Measurements from ENCODE around the gene GABRG3.

The GABRG3 gene

DNA sequence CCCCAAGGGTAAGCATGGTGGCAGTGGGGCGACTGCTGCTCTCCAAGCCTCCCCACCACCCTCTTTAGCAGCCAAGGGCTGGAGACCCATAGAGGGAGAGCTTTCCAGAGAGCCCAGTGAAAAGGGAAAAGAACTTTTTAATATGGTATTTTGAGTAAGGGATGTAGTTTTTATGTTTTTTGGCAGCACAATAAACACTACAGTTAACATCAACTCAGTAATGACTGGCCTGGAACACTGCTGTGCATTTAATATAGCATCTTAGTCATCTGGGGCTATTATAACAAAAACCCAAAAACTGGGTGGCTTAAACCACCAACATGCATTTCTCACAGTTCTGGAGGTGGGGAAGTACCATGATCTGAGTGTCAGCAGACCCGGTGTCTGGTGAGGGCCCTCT is 495.8 kb downstream of the GABRG3 start:
- no peak for DNase-seq (ENCODE audit: low read depth)

DNA sequence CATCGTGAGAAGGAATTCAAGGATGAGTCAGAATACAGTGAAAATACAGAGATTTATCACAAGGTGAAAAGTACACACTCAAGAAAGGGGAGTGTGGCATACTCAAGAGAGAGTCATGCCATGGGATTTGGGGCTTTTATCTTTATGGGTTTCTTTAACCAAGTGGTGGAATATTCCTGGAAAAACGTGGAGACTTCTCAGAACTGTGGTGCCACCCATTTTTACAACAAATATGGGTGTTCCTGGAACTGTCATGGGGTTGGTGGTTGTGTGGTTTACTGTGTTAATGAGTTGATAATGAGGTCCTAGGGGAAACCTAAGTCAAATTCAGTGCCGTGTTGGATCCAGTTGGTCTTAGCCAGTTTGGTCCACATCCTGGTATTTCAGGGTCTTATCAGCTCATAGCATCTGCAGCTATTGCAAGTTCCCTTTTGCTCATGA is 497.2 kb downstream of the GABRG3 start:
- no peak for DNase-seq (ENCODE audit: low read depth)

DNA sequence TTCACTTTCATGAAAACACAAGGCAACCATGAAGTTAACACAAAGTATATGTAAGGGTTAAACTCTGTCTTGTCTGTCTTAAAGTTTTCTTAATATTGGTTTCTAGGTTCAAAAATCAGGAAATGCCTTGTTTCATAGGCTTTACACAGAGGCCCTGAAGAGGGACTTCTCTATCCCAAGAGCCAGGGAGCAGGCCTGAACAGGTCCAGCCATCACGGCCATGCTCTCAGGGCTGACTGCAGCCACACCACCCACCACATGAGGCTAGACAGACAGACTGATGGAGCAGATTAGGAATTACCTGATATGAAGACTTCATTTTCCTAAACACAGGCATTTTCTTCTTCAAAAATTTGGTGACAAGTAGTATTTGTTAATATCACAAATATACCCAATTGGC is 502.9 kb downstream of the GABRG3 start:
- DNase-seq (ENCODE audit: low read depth): no peak

DNA sequence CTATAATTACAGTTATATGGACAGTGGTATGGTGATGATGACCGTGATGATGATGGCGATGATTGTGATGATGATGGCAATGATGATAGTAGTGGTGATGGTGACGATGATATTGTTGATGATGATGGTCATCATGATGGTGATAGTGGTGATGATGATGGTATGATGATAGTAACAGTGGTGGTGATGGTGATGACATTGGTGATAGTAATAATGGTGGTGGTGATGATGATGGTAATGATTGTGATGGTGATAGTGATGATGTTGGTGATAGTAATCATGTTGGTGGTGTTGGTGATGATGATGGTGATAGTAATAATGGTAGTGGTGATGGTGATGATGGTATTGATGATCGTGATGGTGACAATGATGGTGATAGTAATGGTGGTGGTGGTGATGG is 504.4 kb downstream of the GABRG3 start:
- DNase-seq (ENCODE audit: low read depth): no peak

DNA sequence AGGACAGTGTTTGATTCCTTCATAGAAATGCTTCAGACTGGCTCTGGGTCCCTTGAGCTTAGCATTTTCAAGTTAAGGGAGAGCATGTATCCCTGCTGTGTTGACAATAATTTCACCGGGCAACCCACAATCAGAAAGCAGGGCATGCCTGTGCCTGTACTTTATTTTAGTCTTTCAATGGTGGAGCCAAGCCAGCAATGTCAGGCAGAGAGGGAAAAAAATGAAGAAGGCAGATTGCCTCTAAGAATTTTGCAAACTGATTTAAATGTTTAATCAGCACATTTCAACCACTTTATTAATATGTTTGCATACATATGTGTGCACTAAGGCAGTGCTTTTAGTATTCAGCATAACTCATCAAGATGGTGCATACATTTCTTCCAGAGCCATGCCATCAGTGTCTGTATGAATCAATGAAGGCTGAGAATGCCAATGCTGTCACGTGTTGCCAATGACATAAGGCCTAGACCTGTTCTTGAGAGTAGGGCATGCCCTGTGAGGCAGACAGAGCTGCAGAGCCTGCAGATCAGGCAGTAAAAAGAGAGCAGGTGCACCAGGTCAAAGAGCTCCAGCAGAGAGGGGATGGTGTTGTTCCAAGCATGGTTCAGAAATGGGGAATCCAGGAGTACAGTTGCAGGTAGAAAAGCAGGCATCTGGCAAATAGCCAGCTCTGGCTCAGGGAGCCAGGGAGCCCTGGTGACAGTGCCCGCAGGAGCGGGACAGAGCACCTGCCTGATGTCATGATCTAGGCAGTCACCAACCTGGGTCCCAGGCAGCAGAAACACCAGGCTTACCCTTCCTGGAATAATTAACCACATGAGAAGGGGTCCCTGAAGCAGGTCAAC is 508.5 kb downstream of the GABRG3 start:
- no peak for DNase-seq (ENCODE audit: low read depth)

DNA sequence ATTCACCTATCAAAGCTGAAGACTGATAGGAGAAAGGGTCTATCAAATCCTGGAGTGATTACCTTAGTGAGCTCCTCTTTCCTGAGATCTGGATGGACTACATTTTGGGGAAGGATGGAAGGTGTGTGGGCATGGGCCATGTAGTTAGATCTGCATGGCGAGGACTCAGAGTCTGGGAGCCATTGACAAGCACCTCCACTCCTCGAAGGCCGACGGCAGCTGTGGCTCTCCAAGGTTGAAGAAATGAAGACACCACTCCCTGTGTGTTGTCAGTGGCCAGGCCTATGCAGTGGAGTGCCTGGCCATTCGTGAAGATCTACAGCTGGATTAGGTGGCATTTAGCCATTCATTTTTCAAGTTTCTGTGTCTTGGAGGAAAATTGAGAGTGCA is 509.2 kb downstream of the GABRG3 start:
- no peak for DNase-seq (ENCODE audit: low read depth)

DNA sequence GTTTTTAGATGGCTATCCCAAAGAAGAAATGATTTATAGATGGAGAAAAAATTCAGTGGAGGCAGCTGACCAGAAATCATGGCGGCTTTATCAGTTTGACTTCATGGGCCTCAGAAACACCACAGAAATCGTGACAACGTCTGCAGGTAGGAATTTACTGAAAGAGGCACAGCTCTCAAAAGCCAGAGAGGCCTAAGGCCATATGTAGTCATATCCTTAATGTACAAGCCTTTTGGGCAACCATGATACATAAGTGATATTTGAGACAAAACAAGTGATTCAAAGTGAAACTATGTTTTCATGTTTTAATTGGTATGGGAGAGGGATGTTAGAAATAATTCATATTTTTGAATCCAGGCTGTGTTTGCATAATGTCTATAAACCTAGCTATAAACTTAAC is 509.7 kb downstream of the GABRG3 start:
- no peak for DNase-seq (ENCODE audit: low read depth)

DNA sequence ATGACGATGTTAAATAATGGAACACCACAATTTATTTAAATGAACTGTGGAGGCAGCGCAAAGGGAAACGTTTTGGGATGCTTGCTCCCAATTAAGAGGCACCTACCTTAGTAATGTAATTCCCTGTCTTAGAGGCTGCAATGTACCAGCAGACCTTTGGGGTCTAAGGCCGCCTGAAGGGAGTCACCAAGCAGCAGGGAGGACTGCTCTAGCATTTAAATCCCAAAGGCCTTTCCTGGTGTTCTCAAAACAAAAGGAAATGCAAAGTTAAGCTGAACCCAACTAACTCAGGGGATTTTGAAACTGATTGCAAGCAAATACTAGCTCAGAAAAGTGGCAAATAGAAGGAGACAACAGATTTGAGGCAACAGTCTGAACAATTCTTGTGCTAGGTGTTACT is 510.8 kb downstream of the GABRG3 start:
- no peak for DNase-seq (ENCODE audit: low read depth)

DNA sequence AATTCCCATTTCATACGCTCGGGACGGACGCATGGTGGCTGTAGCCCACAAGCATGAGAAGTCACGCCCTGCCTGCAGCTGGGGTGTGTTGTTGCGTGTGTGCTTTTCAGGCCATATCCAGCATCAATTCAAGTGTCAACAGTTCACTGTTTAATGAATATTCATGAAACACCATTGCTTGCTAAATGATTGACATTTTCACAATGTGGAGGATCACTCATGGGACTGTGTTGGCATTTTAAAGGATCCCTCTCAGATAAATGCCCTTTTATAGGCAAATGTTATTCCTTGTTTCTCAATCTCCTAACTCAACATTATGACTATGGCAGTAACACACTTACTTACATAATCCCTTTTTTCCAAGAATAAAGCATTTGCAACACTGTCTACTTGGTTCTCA is 511.3 kb downstream of the GABRG3 start:
- no peak for DNase-seq (ENCODE audit: low read depth)

DNA sequence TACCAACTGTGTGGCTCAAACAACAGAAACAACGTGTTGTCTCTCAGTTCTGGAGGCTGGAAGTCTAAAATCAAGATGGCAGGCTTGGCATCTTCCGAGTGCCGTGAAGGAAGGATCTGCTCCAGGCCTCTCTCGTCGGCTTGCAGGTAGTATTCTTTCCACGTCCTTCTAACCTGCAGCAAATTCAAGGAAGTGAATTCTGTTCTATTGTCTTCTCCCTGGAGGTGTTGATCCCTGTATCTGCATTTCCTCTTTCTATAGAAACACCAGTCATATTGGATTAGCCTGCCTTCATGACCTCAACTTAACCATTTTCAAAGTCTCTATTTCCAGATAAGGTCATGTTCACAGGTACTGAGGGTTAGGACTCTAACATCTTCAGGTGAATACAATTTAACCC is 512.1 kb downstream of the GABRG3 start:
- no peak for DNase-seq (ENCODE audit: low read depth)

DNA sequence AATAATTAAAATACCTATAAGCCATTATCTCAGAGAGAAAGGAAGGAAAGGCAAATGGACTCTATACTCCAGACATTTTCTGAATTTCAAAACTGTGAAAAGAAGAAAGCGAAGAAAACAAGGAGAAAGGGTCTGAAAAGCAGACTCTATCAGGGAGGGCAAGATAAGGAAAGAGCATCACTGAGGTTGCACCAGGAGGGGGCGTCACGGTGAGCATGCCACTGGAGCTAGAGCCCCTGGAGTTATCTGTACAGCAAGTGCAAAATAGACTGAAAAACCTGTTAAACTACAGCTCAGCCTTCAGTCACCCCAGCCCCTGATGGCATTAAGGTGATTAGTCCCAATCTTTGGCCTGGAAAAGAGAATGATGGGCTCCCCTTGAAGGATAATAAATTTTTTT is 514.3 kb downstream of the GABRG3 start:
- DNase-seq (ENCODE audit: low read depth): no peak

DNA sequence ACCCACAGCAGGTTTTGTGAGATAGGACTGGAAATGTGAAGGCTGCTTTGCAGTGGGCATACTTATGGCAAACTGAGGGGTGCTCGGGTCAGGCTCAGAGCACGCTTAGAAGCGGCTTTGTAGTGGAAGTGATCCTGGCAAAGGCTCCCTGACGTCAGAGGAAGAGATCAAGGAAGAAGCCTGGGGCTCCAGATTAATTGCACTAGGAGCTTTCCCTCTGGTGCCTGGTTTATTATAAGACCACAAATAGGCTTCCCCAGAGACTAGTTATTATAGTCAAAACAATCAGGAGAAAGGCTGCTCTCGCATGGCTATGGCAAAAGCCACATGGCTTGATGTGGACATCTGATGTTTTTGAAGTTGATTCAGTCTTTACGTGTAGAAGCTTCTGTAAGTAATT is 515.1 kb downstream of the GABRG3 start:
- no peak for DNase-seq (ENCODE audit: low read depth)

DNA sequence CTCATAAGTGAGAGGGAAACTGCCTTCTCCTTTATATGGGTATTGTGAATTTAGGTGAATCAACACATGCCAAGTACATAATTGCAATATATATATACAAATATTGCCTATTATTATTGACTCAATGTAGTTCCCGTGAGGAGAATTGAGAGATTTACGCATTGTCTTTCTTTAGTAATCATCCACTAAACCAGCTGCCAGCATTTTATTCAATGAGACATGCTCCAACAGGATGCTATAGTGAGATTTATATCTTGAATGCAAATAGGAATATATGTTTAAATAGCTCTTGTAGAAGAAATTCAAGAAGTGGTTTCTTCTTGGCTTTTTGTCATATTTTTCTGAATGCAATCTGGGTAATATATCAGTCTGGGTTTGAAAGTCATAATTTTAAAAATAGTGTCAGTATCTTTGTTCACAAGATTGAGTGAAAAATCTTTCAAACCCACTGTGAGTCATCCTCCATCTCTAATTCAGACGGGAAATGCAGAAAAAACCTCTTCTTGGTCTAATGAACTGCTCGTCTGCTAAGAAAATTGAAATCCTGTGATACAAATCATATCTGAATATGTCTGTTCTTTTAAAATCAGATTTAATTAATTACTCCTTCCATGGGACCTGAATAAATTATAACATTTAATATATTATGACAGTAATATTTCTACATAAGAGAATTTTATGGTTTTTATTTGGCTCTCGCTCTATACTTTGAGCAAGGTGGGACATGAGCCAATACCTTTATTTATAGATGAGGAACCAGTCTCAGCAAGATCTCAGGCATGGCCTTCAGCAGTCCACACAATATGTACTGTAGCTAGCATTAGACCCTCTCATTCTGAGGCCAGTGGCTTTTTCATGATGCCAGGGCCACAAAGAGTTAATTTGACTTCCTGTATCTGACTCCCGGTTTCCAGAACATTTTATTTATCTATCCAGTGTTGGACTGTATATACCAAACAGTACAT is 516.0 kb downstream of the GABRG3 start:
- no peak for DNase-seq (ENCODE audit: low read depth)

DNA sequence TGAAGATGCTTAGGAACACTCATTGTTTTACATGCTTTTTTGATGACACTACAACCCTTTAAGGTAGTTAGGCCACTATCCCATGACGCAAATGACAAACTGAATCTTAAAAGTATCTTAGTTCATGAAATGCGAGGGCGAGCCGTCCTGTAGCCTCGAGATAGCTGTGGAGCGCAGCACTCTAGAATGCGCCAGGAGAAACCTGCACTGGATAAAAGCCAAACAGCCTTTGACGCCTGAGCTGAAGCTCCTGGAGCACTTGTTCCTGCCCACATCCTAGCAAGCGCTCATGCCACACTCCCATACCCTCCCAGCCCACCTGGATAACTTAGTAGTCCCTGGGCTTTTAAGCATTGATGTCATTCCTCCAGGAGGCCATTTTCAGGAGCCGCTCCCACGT is 516.9 kb downstream of the GABRG3 start:
- DNase-seq (ENCODE audit: low read depth): no peak

DNA sequence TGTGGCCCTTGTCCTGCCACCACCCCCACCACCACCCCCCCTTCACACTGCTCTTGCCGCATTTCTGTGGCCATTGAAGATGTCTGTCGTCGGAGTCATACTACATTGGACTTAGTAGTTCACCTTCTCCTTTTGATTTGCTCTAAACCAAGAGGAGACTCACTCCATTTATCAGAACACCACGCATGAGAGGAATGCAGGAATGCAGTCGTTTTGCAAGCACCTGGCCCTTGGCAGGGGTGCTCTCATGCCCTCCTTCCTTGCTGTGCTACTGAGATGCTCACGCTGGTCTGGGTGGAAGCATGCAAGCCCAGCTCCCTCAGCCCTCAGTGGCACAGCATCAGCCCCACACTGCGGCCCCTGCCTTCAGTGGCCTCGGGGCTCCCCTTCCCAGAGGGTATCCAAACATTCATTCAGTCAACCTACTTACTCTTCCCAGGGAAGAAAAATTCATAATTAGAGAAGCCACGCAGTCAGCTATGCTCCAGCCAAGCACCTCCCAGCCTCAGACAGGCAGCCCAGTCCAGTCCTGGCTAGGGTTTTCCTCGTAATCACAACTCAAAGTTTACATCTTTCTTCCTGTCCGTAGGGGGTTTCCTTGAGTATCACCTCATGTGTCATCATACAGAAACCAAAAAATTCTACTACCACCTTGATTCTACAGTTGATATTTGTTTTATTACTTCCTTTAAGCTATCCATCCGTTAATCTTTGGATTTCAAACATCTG is 520.0 kb downstream of the GABRG3 start:
- DNase-seq (ENCODE audit: low read depth): no peak

DNA sequence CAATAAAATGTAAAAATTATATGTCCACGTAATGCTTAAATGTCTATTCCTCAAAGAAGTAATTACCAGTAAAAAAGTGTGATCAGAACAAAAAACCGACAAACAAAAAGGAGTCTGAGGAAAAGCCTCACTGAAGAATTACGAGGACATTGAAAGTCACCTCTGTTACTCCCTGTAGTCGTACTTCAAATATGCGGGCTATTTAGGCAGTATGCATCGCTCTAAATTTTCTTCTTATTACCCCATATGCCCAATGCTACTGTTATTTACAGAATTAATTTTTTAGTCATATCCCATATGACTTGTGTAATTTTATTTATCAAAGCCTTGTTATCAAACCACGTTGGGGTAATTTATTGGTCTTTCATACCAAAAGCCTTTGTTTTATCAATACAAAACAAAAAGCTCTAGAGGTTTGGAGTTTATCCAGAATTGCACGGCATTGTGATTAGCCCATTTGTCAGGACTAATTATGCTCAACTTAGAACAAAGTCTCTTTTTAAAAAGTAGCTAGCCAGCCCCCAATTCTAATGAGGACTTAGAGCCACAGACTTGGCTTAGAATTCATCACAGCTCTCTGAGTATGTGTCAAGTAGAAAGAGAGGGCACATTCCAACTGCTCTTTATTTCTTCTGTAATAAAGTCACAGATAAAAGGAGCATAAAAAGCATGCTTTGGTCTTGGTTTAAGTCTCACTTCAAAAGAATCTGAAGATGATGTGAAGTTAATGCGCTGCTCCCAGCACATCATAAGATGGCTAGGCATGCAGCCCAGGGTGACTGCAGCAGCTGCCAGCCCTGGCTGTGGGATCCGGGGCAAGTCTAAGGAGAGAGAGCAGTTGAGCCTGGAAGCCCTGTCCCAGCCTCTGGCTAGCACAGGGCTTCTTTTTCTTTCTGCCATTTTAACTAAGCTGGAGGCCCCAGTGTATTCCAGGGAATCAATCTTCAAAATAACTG is 521.0 kb downstream of the GABRG3 start:
- no peak for DNase-seq (ENCODE audit: low read depth)

DNA sequence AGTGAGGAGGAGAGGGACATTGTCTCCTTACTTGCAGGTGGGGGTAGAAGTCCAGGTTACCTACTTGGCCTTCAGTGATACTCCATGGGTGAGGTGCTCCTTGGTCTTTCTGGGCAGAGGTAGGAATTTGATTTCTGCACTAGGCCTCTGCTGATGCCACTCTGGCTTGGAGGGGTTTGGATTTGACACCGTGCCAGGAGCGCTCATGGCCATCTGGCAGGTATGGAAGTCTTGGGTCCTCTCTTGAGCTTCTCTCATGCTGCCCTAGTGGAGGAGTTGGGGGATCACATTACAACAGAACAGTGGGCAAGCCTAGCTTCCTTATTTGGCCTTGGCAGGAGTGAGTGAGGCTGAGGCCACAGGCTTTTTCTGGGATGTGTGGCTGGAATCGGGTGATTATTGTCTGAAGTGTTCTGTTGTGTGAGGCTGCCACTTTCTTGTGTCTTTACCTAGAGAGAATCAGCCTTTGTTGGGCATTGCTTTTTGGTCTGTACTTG is 525.0 kb downstream of the GABRG3 start:
- DNase-seq (ENCODE audit: low read depth): no peak

DNA sequence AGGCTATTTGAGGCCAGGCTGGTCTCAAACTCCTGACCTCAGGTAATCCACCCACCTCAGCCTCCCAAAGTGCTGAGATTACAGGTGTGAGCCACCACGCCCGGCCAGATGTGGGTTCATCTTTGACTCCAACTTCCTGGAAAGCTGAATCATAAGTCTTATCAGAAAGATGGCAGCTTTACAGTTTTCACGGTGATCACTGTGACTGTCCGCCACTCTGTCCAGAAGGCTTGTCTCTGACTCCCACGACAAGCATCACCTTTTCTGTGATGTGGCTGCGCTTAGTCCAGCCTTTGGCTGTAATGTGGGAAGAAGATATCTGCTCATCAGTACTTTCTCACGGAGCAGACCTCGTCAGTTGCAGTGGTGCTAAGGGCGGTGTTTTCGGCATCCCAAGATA is 527.7 kb downstream of the GABRG3 start:
- DNase-seq (ENCODE audit: low read depth): no peak

DNA sequence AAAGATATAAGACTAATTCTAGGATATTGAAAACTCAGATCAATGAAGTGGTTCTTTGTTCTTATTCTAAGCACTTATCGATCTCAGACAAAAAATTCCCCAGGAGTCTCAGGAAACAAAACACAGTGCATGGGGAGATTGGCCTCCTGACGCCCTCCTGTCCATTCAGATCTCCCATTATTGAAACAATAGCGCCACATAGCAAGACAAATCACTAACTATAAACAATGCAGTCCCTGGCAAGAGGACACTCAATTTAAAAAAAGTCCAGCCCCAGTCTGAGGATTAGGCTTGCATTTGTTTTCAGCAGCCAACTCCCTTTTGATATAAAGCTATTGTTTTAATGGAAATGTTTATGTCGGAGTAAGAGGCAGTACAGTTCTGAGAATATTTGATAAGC is 528.2 kb downstream of the GABRG3 start:
- no peak for DNase-seq (ENCODE audit: low read depth)

DNA sequence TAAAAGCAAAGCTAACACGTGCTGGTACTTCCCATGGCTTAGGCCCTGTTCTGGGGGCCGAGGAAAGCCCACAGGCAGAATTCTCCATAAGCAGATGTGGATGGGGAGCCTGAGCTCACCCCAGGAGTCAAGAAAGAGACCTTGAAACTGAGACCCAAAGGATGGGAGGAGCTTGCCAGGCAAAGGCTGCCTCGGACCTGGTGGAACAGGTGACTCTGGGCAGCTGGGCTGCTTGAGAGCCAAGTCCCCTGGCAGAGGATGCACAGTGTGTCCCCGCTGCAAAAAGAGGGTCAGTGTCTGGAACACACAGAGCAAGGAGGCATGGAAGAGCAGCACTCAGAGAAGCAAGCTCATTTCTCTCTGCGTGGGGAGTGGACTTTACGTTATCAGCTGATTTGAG is 528.7 kb downstream of the GABRG3 start:
- no peak for DNase-seq (ENCODE audit: low read depth)

DNA sequence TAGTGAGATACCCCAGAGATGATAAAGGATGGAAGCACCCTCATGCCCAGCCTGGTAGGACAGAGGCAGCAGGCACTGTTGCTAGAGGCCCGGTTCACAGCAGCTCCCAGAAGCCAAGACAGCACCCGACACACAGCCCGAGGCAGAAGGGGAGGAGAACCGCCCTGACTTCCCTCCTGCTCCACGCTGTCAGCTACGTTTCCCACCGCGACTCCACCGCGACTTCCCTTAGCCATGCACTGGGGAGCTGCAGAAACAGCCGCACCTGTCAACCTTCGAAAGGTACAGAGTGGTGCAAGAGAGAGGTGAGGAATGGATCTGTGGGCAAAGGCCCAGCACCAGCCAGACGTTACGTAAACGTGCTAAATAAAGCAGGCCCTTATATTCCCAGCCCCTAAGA is 529.2 kb downstream of the GABRG3 start:
- no peak for DNase-seq (ENCODE audit: low read depth)

All from HS-5 (cell line).